Right atrium auricular region (tissue), 2 donors: ENCODE results near the gene BBX. TPM values are rescaled to one million over a fixed set of nuclear protein-coding genes. Genes with fewer than 3 reads are reported as not detected.
"Not testable (repeated sequence)": the region's sequence is repeated elsewhere in the genome, so short reads cannot be mapped to it uniquely, and the experiment has no call there.

ENCODE experiments used
- DNase-seq: peaks from one replicate; pipeline ENCODE4 v3.0.0-alpha.2; 2019; ENCODE audit warnings: low spot score
- H3K27ac ChIP-seq, 2 donors: fragments of 200-600 bp; sonication (generic); 1 replicate in 1 of 2; 2 replicates in 1 of 2; pipeline ENCODE4 v1.5.1; 2016 to 2019
- H3K27me3 ChIP-seq, 2 donors: fragments of 200-600 bp; sonication (generic); one replicate each; pipeline versions ENCODE4 v1.5.1 to v1.6.0; 2017 to 2019
- H3K36me3 ChIP-seq: fragments of 200-600 bp; sonication (generic); one replicate; pipeline ENCODE4 v1.5.1; 2016
- H3K4me1 ChIP-seq, 2 donors: fragments of 200-600 bp; sonication (generic); one replicate each; pipeline versions ENCODE4 v1.5.1 to v1.6.0; 2017 to 2019
- H3K4me3 ChIP-seq, 2 donors: fragments of 200-600 bp; sonication (generic); 1 replicate in 1 of 2; 2 replicates in 1 of 2; pipeline ENCODE4 v1.5.1; 2017 to 2019; ENCODE audit warnings: mild to moderate bottlenecking in 1 of 2, moderate library complexity in 1 of 2
- H3K9me3 ChIP-seq, 2 donors: fragments of 200-600 bp; sonication (generic); one replicate each; pipeline ENCODE4 v1.5.1; 2019
- CTCF ChIP-seq, 2 donors: fragments of 200-600 bp; sonication (generic); IDR thresholded peaks; one replicate each; pipeline ENCODE4 v1.5.1; 2019; ENCODE audit warnings: antibody characterized with exemption in 2 of 2
- total RNA-seq, 2 donors: library from RNA; depleted of rRNA; stranded (reverse); fragments of >200 nt; gene quantifications; one replicate each; pipeline ENCODE4 v1.1.0, GENCODE V29; 2016

The BBX gene
- total RNA-seq, 2 donors from 2014 or later, result 33.8 to 57.2 TPM

GRCh38 chr3:107829185-107829584 lies 306.4 kb downstream of the BBX start:
- no peak for TF ChIP-seq CTCF (IDR thresholded peaks at IDR 0.05)
- H3K4me3 ChIP-seq, result no peak overlapping the region
- H3K9me3 ChIP-seq, result no peaks in the 10 kb centered on the region
- DNase-seq, result no peak
- no peaks in the 10 kb centered on the region for H3K4me1 ChIP-seq
- no peaks in the 10 kb centered on the region for H3K36me3 ChIP-seq
- H3K27me3 ChIP-seq, result no peaks in the 10 kb centered on the region
- no peak overlapping the region for H3K27ac ChIP-seq

GRCh38 chr3:107831590-107831989 lies 308.8 kb downstream of the BBX start:
- Histone ChIP-seq H3K27me3 (no peaks in the 10 kb centered on the region), H3K36me3 (no peaks in the 10 kb centered on the region), H3K9me3 (no peaks in the 10 kb centered on the region), H3K4me1 (no peaks in the 10 kb centered on the region), H3K27ac (no peak overlapping the region), H3K4me3 (no peak overlapping the region)
- DNase-seq, result no peak
- no peak for TF ChIP-seq CTCF (IDR thresholded peaks at IDR 0.05)

GRCh38 chr3:107833043-107833442 lies 310.3 kb downstream of the BBX start:
- no peak for TF ChIP-seq CTCF (IDR thresholded peaks at IDR 0.05)
- H3K4me1 ChIP-seq, result no peaks in the 10 kb centered on the region
- no peak for DNase-seq
- no peak overlapping the region for H3K27ac ChIP-seq
- H3K36me3 ChIP-seq, result no peaks in the 10 kb centered on the region
- H3K9me3 ChIP-seq, result no peaks in the 10 kb centered on the region
- H3K27me3 ChIP-seq, result no peaks in the 10 kb centered on the region
- H3K4me3 ChIP-seq, result no peak overlapping the region

- no peak overlapping the region for H3K4me3 ChIP-seq
- no peak for DNase-seq
- H3K4me1 ChIP-seq, result no peaks in the 10 kb centered on the region
- no peaks in the 10 kb centered on the region for H3K36me3 ChIP-seq
- H3K9me3 ChIP-seq, result no peaks in the 10 kb centered on the region
- TF ChIP-seq CTCF (IDR thresholded peaks at IDR 0.05), result no peak
- no peak overlapping the region for H3K27ac ChIP-seq
- H3K27me3 ChIP-seq, result no peaks in the 10 kb centered on the region
These were observed 311.1 kb downstream of the BBX start for GRCh38 chr3:107833722-107834416.

- not testable (repeated sequence) for H3K27me3 ChIP-seq, DNase-seq, H3K4me3 ChIP-seq, H3K9me3 ChIP-seq, H3K27ac ChIP-seq, H3K4me1 ChIP-seq, H3K36me3 ChIP-seq
These were observed 312.2 kb downstream of the BBX start for GRCh38 chr3:107835001-107835400.

- Histone ChIP-seq H3K27me3 (no peaks in the 10 kb centered on the region), H3K36me3 (no peaks in the 10 kb centered on the region), H3K4me3 (no peak overlapping the region), H3K27ac (no peak overlapping the region), H3K9me3 (no peaks in the 10 kb centered on the region), H3K4me1 (no peaks in the 10 kb centered on the region)
- no peak for DNase-seq
- TF ChIP-seq CTCF (IDR thresholded peaks at IDR 0.05), result no peak
These were observed 315.3 kb downstream of the BBX start for GRCh38 chr3:107837895-107838612.
